ENCODE results near the gene COX6B1.

DNA sequence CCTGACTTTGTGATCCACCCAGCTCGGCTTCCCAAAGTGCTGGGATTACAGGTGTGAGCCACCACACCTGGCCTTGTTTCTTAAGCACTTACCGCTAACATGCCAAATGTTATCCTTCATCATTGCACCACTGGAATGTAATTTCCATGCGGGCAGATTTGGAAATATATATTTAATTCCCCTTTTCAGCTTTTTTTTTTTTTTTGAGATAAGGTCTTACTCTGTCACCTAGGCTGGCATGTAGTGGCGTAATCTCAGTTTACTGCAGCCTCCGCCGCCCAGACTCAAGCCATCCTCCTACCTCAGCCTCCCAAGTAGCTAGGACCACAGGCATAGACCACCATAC, 13.8 kb downstream of the COX6B1 start:
- TF ChIP-seq CTCF (IDR thresholded peaks at IDR 0.05 in 8 of 11, conservative IDR thresholded peaks at IDR 0.05 in 3 of 11) (no peak), POLR2A (IDR thresholded peaks at IDR 0.05) (no peak), POLR2AphosphoS5 (IDR thresholded peaks at IDR 0.05) (no peak)

Data from spleen (tissue), 7 donors.